CD14-positive monocyte (primary cell): ENCODE results near the gene RELN. TPM values are rescaled to one million over a fixed set of nuclear protein-coding genes. Genes with fewer than 3 reads are reported as not detected.

Source experiments
- DNase-seq, 3 donors: peaks; one replicate each; pipeline ENCODE4 v3.0.0-alpha.2; 2011 to 2022
- H2AFZ ChIP-seq: 2 replicates; pipeline ENCODE4 v1.6.0; 2012; ENCODE audit warnings: mild to moderate bottlenecking, low read depth, low read length, inconsistent platforms; ENCODE audit not compliant: insufficient read depth, poor library complexity, severe bottlenecking
- H3K27ac ChIP-seq, 2 donors: 1 replicate in 1 of 2; 2 replicates in 1 of 2; pipeline ENCODE4 v1.5.1; 2012 to 2013; ENCODE audit warnings: low read length in 2 of 2, control low read depth in 1 of 2, inconsistent platforms in 1 of 2, low read depth in 1 of 2, mild to moderate bottlenecking in 1 of 2
- H3K27me3 ChIP-seq, 2 donors: one replicate each; pipeline versions ENCODE4 v1.6.0 to v1.6.1; 2011 to 2013; ENCODE audit warnings: low read length in 2 of 2; ENCODE audit not compliant: control insufficient read depth in 2 of 2, insufficient read depth in 2 of 2
- H3K36me3 ChIP-seq, 2 donors: replicated peaks in 1 of 2; 1 replicate in 1 of 2; 2 replicates in 1 of 2; pipeline versions ENCODE4 v1.5.1 to v1.6.1; 2012 to 2013; ENCODE audit warnings: low read length in 2 of 2, control low read depth in 1 of 2, inconsistent platforms in 1 of 2, mild to moderate bottlenecking in 1 of 2; ENCODE audit not compliant: insufficient read depth in 2 of 2, control insufficient read depth in 1 of 2
- H3K4me1 ChIP-seq, 2 donors: 1 replicate in 1 of 2; 2 replicates in 1 of 2; pipeline versions ENCODE4 v1.5.1 to v1.6.1; 2012 to 2013; ENCODE audit warnings: low read length in 2 of 2, control low read depth in 1 of 2, inconsistent platforms in 1 of 2, mild to moderate bottlenecking in 1 of 2, moderate library complexity in 1 of 2; ENCODE audit not compliant: insufficient read depth in 2 of 2, control insufficient read depth in 1 of 2
- H3K4me2 ChIP-seq: replicated peaks from 2 replicates; pipeline ENCODE3; 2012; ENCODE audit warnings: low read length, moderate library complexity, mild to moderate bottlenecking; ENCODE audit not compliant: poor library complexity, severe bottlenecking; ENCODE audit errors: extremely low read depth
- H3K4me3 ChIP-seq, 3 experiments: fragments of 200-600 bp in 1 of 3; sonication (generic) in 1 of 3; replicated peaks in 1 of 3; 1 replicate in 2 of 3; 2 replicates in 1 of 3; pipeline ENCODE4 v1.5.1; 2011 to 2013; ENCODE audit warnings: low read length in 3 of 3, mild to moderate bottlenecking in 3 of 3, control low read depth in 2 of 3, low read depth in 2 of 3, inconsistent platforms in 1 of 3, moderate library complexity in 1 of 3
- H3K79me2 ChIP-seq: 2 replicates; pipeline ENCODE4 v1.6.0; 2012; ENCODE audit warnings: mild to moderate bottlenecking, control low read depth, inconsistent platforms, low read length, moderate library complexity; ENCODE audit not compliant: insufficient read depth
- H3K9ac ChIP-seq: 2 replicates; pipeline ENCODE4 v1.6.0; 2017; ENCODE audit warnings: low read length, mild to moderate bottlenecking; ENCODE audit not compliant: insufficient read depth, poor library complexity, severe bottlenecking
- H3K9me3 ChIP-seq, 2 donors: replicated peaks in 1 of 2; 1 replicate in 1 of 2; 2 replicates in 1 of 2; pipeline versions ENCODE4 v1.5.1 to v1.6.1; 2012 to 2013; ENCODE audit warnings: low read length in 2 of 2, control low read depth in 1 of 2; ENCODE audit not compliant: control insufficient read depth in 1 of 2, insufficient read depth in 1 of 2
- H4K20me1 ChIP-seq: 2 replicates; pipeline ENCODE4 v1.6.0; 2012; ENCODE audit warnings: mild to moderate bottlenecking, low read length, control low read depth, moderate library complexity; ENCODE audit not compliant: insufficient read depth
- H3K27ac Mint-ChIP-seq, 7 donors: one replicate each; pipeline ENCODE4 v1.8.0; 2020; ENCODE audit warnings: mild to moderate bottlenecking in 7 of 7, mixed read lengths in 7 of 7, moderate library complexity in 6 of 7, inconsistent platforms in 2 of 7
- H3K27me3 Mint-ChIP-seq, 3 donors: one replicate each; pipeline ENCODE4 v1.8.0; 2021 to 2022; ENCODE audit warnings: low read depth in 3 of 3, mild to moderate bottlenecking in 3 of 3, mixed read lengths in 3 of 3, moderate library complexity in 3 of 3, inconsistent platforms in 1 of 3
- H3K36me3 Mint-ChIP-seq, 2 donors: one replicate each; pipeline ENCODE4 v1.8.0; 2020; ENCODE audit warnings: mixed read lengths in 2 of 2, inconsistent platforms in 1 of 2, mild to moderate bottlenecking in 1 of 2
- H3K4me1 Mint-ChIP-seq: one replicate; pipeline ENCODE4 v1.8.0; 2020; ENCODE audit warnings: mild to moderate bottlenecking, mixed read lengths
- H3K4me3 Mint-ChIP-seq, 2 donors: one replicate each; pipeline ENCODE4 v1.8.0; 2020; ENCODE audit warnings: mild to moderate bottlenecking in 2 of 2, mixed read lengths in 2 of 2, moderate library complexity in 1 of 2
- H3K9me3 Mint-ChIP-seq, 7 donors: one replicate each; pipeline ENCODE4 v1.8.0; 2020 to 2022; ENCODE audit warnings: mixed read lengths in 7 of 7, mild to moderate bottlenecking in 6 of 7, moderate library complexity in 6 of 7, inconsistent platforms in 2 of 7
- CTCF ChIP-seq: fragments of 200-600 bp; IDR thresholded peaks from one replicate; pipeline ENCODE4 v1.8.0; 2022; ENCODE audit warnings: antibody characterized with exemption, mild to moderate bottlenecking
- WGBS: methylation state at CpG from one replicate; pipeline ENCODE4 v1.1.5; 2013; ENCODE audit warnings: missing lambda C conversion rate; ENCODE audit not compliant: insufficient coverage; 5-methylcytosine and 5-hydroxymethylcytosine counted together
- intact Hi-C, 2 donors: fragments of 100-400 bp; cut with micrococcal nuclease; formaldehyde crosslinking; loops; one replicate each; pipeline versions ENCODE4 v1.15.0 to v1.15.1; 2023
- polyA plus RNA-seq, 3 donors: library from polyadenylated mRNA; depleted of rRNA in 1 of 3; unstranded in 2 of 3; stranded (reverse) in 1 of 3; fragments of 300-500 nt in 2 of 3; fragments of >200 nt in 1 of 3; fragmentation: Illumina TruSeq in 2 of 3; gene quantifications; 1 replicate in 2 of 3; 2 replicates in 1 of 3; pipeline ENCODE4 v1.2.3, GENCODE V29; 2012 to 2021

Gene RELN
- polyA plus RNA-seq, 3 donors, result not detected

- Mint-ChIP-seq H3K4me1 (no peaks in the 10 kb centered on the region), H3K27me3 (peaks cover 0 to 2% (median 2%) of the 10 kb centered on the region in 3 donors), H3K4me3 (no peak overlapping the region), H3K27ac (no peak overlapping the region), H3K36me3 (no peaks in the 10 kb centered on the region), H3K9me3 (peaks cover 0 to 2% (median 0%) of the 10 kb centered on the region in 7 donors)
- H3K27ac ChIP-seq, result no peak overlapping the region
- H4K20me1 ChIP-seq, result no peaks in the 10 kb centered on the region
- no peaks in the 10 kb centered on the region for H3K4me1 ChIP-seq
- H2AFZ ChIP-seq, result no peak overlapping the region
- no peak overlapping the region for H3K4me3 ChIP-seq
- H3K4me2 ChIP-seq, result no peak overlapping the region
- H3K27me3 ChIP-seq, result no peaks in the 10 kb centered on the region
- DNase-seq, result no peak
- no peak for TF ChIP-seq CTCF
- H3K79me2 ChIP-seq, result no peaks in the 10 kb centered on the region
- no peaks in the 10 kb centered on the region for H3K36me3 ChIP-seq
- no peaks in the 10 kb centered on the region for H3K9me3 ChIP-seq
- intact Hi-C loops, result no loop called here
- no CpG with 5 or more reads among the region's 1 CpG for WGBS
- no peak overlapping the region for H3K9ac ChIP-seq
Observed at GRCh38 chr7:103929901-103930311, 59.6 kb downstream of the RELN start.

GRCh38 chr7:103928581-103928980 is 60.9 kb downstream of the RELN start:
- Histone ChIP-seq H3K36me3 (no peaks in the 10 kb centered on the region), H3K27ac (no peak overlapping the region), H2AFZ (no peak overlapping the region), H3K4me2 (no peak overlapping the region), H3K27me3 (no peaks in the 10 kb centered on the region), H3K9me3 (no peaks in the 10 kb centered on the region), H3K4me1 (no peaks in the 10 kb centered on the region), H3K4me3 (no peak overlapping the region), H3K9ac (no peak overlapping the region), H4K20me1 (no peaks in the 10 kb centered on the region), H3K79me2 (no peaks in the 10 kb centered on the region)
- WGBS, result 100% methylated on average over 1 of the region's 1 CpG
- H3K36me3 Mint-ChIP-seq, result no peaks in the 10 kb centered on the region
- peaks cover 0 to 2% (median 0%) of the 10 kb centered on the region in 3 donors for H3K27me3 Mint-ChIP-seq
- DNase-seq, result no peak
- intact Hi-C loops, result no loop called here
- no peak overlapping the region for H3K27ac Mint-ChIP-seq
- no peak for TF ChIP-seq CTCF
- H3K4me1 Mint-ChIP-seq, result no peaks in the 10 kb centered on the region
- H3K4me3 Mint-ChIP-seq, result no peak overlapping the region
- H3K9me3 Mint-ChIP-seq, result peaks cover 0 to 2% (median 0%) of the 10 kb centered on the region in 7 donors
